Lower lobe of right lung (tissue), 2 donors: Measurements from ENCODE around the gene NUMB. TPM values are rescaled to one million over a fixed set of nuclear protein-coding genes. Genes with fewer than 3 reads are reported as not detected.
A peak's percentile ranks its signal among the peaks of the same experiment; 100 is the strongest.

Source experiments
- ATAC-seq, 2 donors: fragments of 200-7000 bp; cut with Tn5 transposase; one replicate each; pipeline ENCODE4 v1.9.1; 2020 to 2022; ENCODE audit warnings: mild to moderate bottlenecking in 2 of 2, moderate library complexity in 2 of 2
- DNase-seq: peaks from one replicate; pipeline ENCODE4 v3.0.0-alpha.2; 2020
- H3K27ac ChIP-seq: fragments of 200-600 bp; one replicate; pipeline ENCODE4 v1.8.0; 2022
- H3K27me3 ChIP-seq: fragments of 200-600 bp; one replicate; pipeline ENCODE4 v1.8.0; 2022; ENCODE audit warnings: low read depth
- H3K36me3 ChIP-seq: fragments of 200-600 bp; one replicate; pipeline ENCODE4 v1.8.0; 2022; ENCODE audit warnings: mild to moderate bottlenecking
- H3K4me1 ChIP-seq: fragments of 200-600 bp; one replicate; pipeline ENCODE4 v1.8.0; 2022
- H3K4me3 ChIP-seq: fragments of 200-600 bp; one replicate; pipeline ENCODE4 v1.8.0; 2022; ENCODE audit warnings: mild to moderate bottlenecking
- H3K9me3 ChIP-seq: fragments of 200-600 bp; one replicate; pipeline ENCODE4 v1.8.0; 2022
- CTCF ChIP-seq: fragments of 200-600 bp; IDR thresholded peaks from one replicate; pipeline ENCODE4 v1.8.0; 2022; ENCODE audit warnings: antibody characterized with exemption, mild to moderate bottlenecking
- intact Hi-C: fragments of 100-400 bp; cut with DNase I; formaldehyde crosslinking; loops from one replicate; pipeline ENCODE4 v1.11.0; 2022
- total RNA-seq: library from RNA; stranded (reverse); fragmentation: NEBNext Ultra II Directional; extraction: Animal tissue kit (Norgen Biotek cat#: 25700); gene quantifications from one replicate; pipeline ENCODE4 v1.2.1, GENCODE V29; 2021
- donor health status: DM: no; HTN: yes; CAD: no; lungs with severe emphysema.

NUMB gene
- total RNA-seq, 1 donor from 2014 or later: 126 TPM

- Histone ChIP-seq H3K36me3 (no peaks in the 10 kb centered on the region), H3K27me3 (no peaks in the 10 kb centered on the region), H3K4me3 (no peak overlapping the region), H3K4me1 (peaks cover 3% of the 10 kb centered on the region), H3K27ac (no peak overlapping the region), H3K9me3 (no peaks in the 10 kb centered on the region)
- no peak for TF ChIP-seq CTCF
- ATAC-seq (peak in 1 of 2 donors; percentile 48), DNase-seq (no peak)
- intact Hi-C loops: no loop called here
These were observed 81.8 kb downstream of the NUMB start for GRCh38 chr14:73376585-73376984.

- no peak for TF ChIP-seq CTCF
- ATAC-seq: no peak
- H3K4me3 ChIP-seq: no peak overlapping the region
- no peak overlapping the region for H3K27ac ChIP-seq
- H3K27me3 ChIP-seq: no peaks in the 10 kb centered on the region
- H3K9me3 ChIP-seq: no peaks in the 10 kb centered on the region
- H3K36me3 ChIP-seq: no peaks in the 10 kb centered on the region
- H3K4me1 ChIP-seq: no peaks in the 10 kb centered on the region
- intact Hi-C loops: no loop called here
- no peak for DNase-seq
These were observed 82.5 kb downstream of the NUMB start for GRCh38 chr14:73375861-73376260.

- H3K4me1 ChIP-seq: no peaks in the 10 kb centered on the region
- no peak overlapping the region for H3K4me3 ChIP-seq
- H3K27ac ChIP-seq: no peak overlapping the region
- DNase-seq: no peak
- no peaks in the 10 kb centered on the region for H3K36me3 ChIP-seq
- no peaks in the 10 kb centered on the region for H3K9me3 ChIP-seq
- no peak for ATAC-seq
- H3K27me3 ChIP-seq: no peaks in the 10 kb centered on the region
- no peak for TF ChIP-seq CTCF
- intact Hi-C loops: no loop called here
These were observed 84.1 kb downstream of the NUMB start for GRCh38 chr14:73374218-73374617.

GRCh38 chr14:73372529-73372928 lies 85.8 kb downstream of the NUMB start:
- no peaks in the 10 kb centered on the region for H3K4me1 ChIP-seq
- intact Hi-C loops: no loop called here
- H3K27me3 ChIP-seq: no peaks in the 10 kb centered on the region
- ATAC-seq (no peak), DNase-seq (no peak)
- no peak for TF ChIP-seq CTCF
- no peaks in the 10 kb centered on the region for H3K36me3 ChIP-seq
- H3K4me3 ChIP-seq: no peak overlapping the region
- no peak overlapping the region for H3K27ac ChIP-seq
- H3K9me3 ChIP-seq: no peaks in the 10 kb centered on the region

GRCh38 chr14:73370561-73370960 lies 87.8 kb downstream of the NUMB start:
- H3K4me1 ChIP-seq: no peaks in the 10 kb centered on the region
- ATAC-seq (no peak), DNase-seq (no peak)
- no peaks in the 10 kb centered on the region for H3K9me3 ChIP-seq
- no peaks in the 10 kb centered on the region for H3K27me3 ChIP-seq
- H3K27ac ChIP-seq: no peak overlapping the region
- intact Hi-C loops: no loop called here
- no peaks in the 10 kb centered on the region for H3K36me3 ChIP-seq
- no peak for TF ChIP-seq CTCF
- no peak overlapping the region for H3K4me3 ChIP-seq

GRCh38 chr14:73369428-73369827 lies 88.9 kb downstream of the NUMB start:
- no peaks in the 10 kb centered on the region for H3K9me3 ChIP-seq

More at GRCh38 chr14:73369428-73369827, 88.9 kb downstream of the NUMB start:
- H3K27ac ChIP-seq: no peak overlapping the region
- intact Hi-C loops: no loop called here
- no peaks in the 10 kb centered on the region for H3K36me3 ChIP-seq
- no peak for ATAC-seq
- no peaks in the 10 kb centered on the region for H3K4me1 ChIP-seq
- H3K4me3 ChIP-seq: no peak overlapping the region
- DNase-seq: no peak
- no peak for TF ChIP-seq CTCF
- H3K27me3 ChIP-seq: no peaks in the 10 kb centered on the region
